Measurements from ENCODE around the gene SV2C. TPM values are rescaled to one million over a fixed set of nuclear protein-coding genes. Genes with fewer than 3 reads are reported as not detected.
"Not testable (repeated sequence)": the region's sequence is repeated elsewhere in the genome, so short reads cannot be mapped to it uniquely, and the experiment has no call there.

Gene SV2C, protein sequence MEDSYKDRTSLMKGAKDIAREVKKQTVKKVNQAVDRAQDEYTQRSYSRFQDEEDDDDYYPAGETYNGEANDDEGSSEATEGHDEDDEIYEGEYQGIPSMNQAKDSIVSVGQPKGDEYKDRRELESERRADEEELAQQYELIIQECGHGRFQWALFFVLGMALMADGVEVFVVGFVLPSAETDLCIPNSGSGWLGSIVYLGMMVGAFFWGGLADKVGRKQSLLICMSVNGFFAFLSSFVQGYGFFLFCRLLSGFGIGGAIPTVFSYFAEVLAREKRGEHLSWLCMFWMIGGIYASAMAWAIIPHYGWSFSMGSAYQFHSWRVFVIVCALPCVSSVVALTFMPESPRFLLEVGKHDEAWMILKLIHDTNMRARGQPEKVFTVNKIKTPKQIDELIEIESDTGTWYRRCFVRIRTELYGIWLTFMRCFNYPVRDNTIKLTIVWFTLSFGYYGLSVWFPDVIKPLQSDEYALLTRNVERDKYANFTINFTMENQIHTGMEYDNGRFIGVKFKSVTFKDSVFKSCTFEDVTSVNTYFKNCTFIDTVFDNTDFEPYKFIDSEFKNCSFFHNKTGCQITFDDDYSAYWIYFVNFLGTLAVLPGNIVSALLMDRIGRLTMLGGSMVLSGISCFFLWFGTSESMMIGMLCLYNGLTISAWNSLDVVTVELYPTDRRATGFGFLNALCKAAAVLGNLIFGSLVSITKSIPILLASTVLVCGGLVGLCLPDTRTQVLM
- total RNA-seq, result 3.4 TPM

DNA sequence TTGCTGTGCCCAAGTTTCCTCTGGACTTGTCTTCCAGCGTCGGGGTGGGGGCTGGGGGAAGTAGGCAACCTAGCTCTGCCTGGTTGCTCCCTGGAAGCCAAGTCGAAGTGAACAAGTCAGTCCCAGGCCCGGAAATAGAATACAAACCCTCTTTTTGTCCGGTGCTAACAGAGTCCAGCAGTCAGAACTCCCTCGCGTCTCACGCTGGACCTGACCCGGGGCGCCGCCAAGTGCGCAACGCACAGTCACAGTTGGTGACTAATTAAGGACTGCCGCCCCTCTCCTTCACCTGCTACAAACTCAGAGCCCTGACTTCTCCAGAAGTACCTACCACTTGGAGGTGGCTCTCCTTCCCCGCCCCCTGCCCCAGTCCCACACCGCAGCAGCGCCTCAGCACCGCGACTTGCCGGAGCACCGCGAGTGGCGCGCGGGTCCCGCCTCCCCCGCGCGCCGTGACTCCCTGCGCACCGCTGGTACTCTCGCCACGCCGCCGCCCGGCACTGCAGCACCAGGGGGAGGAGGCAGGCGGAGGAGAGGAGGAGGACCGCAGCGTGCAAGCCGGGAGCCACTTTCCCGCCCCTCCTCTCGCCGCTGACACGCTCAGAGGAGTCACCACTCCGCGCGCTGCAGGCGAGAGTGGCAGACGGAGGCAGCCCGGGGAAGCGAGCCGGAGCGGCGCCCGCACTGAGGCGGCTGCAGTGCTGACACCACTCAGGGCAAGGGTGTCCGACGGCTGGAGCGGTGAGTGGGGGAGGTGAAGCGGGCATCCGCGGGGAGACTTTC, at the start of gene SV2C:
Gene SV2C (plus strand): TSS at position 612 of the 783 bp plus-strand sequence. CDS start 48,368 bp downstream, outside the sequence.
- no peaks in the 10 kb centered on the region for H3K36me3 ChIP-seq
- no peaks in the 10 kb centered on the region for H3K9me3 ChIP-seq
- intact Hi-C loops (cut with DNase I), result no loop called here
- H3K4me3 ChIP-seq, result peak within 1 kb of the TSS; percentile 11 to 23
- TF ChIP-seq, protein P1, sequence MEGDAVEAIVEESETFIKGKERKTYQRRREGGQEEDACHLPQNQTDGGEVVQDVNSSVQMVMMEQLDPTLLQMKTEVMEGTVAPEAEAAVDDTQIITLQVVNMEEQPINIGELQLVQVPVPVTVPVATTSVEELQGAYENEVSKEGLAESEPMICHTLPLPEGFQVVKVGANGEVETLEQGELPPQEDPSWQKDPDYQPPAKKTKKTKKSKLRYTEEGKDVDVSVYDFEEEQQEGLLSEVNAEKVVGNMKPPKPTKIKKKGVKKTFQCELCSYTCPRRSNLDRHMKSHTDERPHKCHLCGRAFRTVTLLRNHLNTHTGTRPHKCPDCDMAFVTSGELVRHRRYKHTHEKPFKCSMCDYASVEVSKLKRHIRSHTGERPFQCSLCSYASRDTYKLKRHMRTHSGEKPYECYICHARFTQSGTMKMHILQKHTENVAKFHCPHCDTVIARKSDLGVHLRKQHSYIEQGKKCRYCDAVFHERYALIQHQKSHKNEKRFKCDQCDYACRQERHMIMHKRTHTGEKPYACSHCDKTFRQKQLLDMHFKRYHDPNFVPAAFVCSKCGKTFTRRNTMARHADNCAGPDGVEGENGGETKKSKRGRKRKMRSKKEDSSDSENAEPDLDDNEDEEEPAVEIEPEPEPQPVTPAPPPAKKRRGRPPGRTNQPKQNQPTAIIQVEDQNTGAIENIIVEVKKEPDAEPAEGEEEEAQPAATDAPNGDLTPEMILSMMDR (IDR thresholded peaks at IDR 0.05), result no peak
- TF ChIP-seq POLR2A (IDR thresholded peaks at IDR 0.05), result no peak
- TF ChIP-seq POLR2AphosphoS5 (IDR thresholded peaks at IDR 0.05; ENCODE audit: insufficient read depth in 1 of 2, low read depth in 1 of 2), result no peak
- H3K4me1 ChIP-seq, result peaks cover 23% of the 10 kb centered on the region
- H3K27ac ChIP-seq, result no peak within 1 kb of the TSS
- no peaks in the 10 kb centered on the region for H3K27me3 ChIP-seq
- no peak for DNase-seq (ENCODE audit: extremely low spot score in 2 of 2)

DNA sequence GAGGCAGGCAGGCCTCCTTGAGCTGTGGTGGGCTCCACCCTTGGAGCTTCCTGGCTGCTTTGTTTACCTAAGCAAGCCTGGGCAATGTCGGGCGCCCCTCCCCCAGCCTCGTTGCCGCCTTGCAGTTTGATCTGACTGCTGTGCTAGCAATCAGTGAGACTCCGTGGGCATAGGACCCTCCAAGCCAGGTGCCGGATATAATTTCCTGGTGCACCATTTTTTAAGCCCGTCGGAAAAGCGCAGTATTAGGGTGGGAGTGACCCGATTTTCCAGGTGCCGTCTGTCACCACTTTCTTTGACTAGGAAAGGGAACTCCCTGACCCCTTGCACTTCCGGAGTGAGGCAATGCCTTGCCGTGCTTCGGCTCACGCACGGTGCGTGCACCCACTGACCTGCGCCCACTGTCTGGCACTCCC, 45.4 kb upstream of the SV2C start:
- intact Hi-C loops (cut with DNase I); DNase-seq (ENCODE audit: extremely low spot score in 2 of 2); H3K4me3 ChIP-seq; H3K27me3 ChIP-seq; H3K36me3 ChIP-seq; H3K9me3 ChIP-seq; H3K4me1 ChIP-seq; H3K27ac ChIP-seq: not testable (repeated sequence)

DNA sequence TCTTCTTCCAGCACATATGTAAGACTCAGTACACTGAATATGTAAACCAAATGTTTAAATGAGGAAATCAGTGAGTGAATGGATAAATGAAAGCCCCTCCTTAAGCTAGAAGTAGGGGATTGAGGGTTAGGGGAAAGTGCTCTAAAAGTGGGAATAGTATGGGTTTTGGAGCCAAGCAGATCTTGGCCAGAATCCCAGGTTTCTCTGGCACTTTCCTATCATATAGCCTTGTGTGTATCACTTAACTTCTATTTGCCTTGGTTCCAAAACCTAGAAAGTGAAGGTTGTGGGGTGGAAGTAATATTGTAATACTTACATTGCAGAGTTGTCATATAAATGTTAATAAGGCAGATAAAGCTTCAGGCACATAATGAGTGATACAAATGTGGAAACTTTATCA, 45.0 kb upstream of the SV2C start:
- intact Hi-C loops (cut with DNase I), result no loop called here
- no peak overlapping the region for H3K4me3 ChIP-seq

DNA sequence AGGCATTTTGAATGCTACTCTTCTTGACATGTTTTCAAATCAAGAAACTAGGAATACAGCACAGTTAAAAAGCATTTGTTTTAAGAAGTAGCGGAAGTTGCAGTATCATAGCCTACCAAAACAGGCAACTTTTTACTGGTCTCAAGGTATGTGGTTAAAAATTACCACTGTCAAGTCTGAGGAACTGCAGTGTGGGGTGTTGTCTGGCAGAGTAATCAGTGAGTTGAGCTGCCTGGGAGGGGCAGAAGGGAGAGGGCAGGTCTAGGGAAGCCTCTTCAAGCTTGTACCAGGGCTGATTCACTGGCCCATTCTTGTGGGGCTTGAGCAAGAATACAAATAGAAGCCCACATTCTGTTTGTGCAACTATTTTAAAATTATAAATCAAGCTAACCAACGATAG, 42.4 kb upstream of the SV2C start:
- no peaks in the 10 kb centered on the region for H3K9me3 ChIP-seq
- TF ChIP-seq POLR2A (IDR thresholded peaks at IDR 0.05), result no peak
- no peak for TF ChIP-seq POLR2AphosphoS5 (IDR thresholded peaks at IDR 0.05; ENCODE audit: insufficient read depth in 1 of 2, low read depth in 1 of 2)
- TF ChIP-seq, protein P1 (IDR thresholded peaks at IDR 0.05), result no peak
- intact Hi-C loops (cut with DNase I), result no loop called here
- H3K36me3 ChIP-seq, result no peaks in the 10 kb centered on the region
- H3K27me3 ChIP-seq, result no peaks in the 10 kb centered on the region
- no peak overlapping the region for H3K4me3 ChIP-seq
- no peak overlapping the region for H3K27ac ChIP-seq
- DNase-seq (ENCODE audit: extremely low spot score in 2 of 2), result no peak
- H3K4me1 ChIP-seq, result no peaks in the 10 kb centered on the region

More for the DNA sequence above, 45.0 kb upstream of the SV2C start:
- Histone ChIP-seq H3K9me3 (no peaks in the 10 kb centered on the region), H3K27me3 (no peaks in the 10 kb centered on the region), H3K36me3 (no peaks in the 10 kb centered on the region), H3K4me1 (no peaks in the 10 kb centered on the region), H3K27ac (no peak overlapping the region)
- TF ChIP-seq POLR2A (IDR thresholded peaks at IDR 0.05), result no peak
- no peak for TF ChIP-seq POLR2AphosphoS5 (IDR thresholded peaks at IDR 0.05; ENCODE audit: insufficient read depth in 1 of 2, low read depth in 1 of 2)
- TF ChIP-seq, protein P1 (IDR thresholded peaks at IDR 0.05), result no peak
- DNase-seq (ENCODE audit: extremely low spot score in 2 of 2), result no peak

DNA sequence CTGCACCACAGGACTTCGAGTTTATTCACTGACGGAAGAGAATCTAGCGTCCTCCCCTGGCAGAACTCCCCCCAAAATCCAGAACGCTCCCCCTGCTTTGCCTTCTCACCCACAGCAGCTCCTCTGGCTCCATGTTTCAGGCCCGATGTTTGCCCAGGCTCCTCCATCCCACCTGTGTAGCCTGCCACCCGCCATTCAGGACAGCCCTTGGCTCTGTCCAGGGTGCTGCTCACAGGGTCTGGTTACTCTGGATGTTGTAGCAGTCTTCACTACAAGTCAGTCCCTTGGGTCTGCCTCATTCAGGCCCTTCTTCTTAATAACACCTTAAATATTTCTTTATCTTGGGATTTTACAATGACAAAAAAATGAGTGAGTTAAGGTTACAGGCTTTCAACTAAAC, 41.3 kb upstream of the SV2C start:
- no peak overlapping the region for H3K4me3 ChIP-seq
- H3K4me1 ChIP-seq, result no peaks in the 10 kb centered on the region
- H3K27ac ChIP-seq, result no peak overlapping the region
- TF ChIP-seq POLR2AphosphoS5 (IDR thresholded peaks at IDR 0.05; ENCODE audit: insufficient read depth in 1 of 2, low read depth in 1 of 2), result no peak
- TF ChIP-seq POLR2A (IDR thresholded peaks at IDR 0.05), result no peak
- TF ChIP-seq, protein P1 (IDR thresholded peaks at IDR 0.05), result no peak
- H3K27me3 ChIP-seq, result no peaks in the 10 kb centered on the region
- no peaks in the 10 kb centered on the region for H3K36me3 ChIP-seq
- no peaks in the 10 kb centered on the region for H3K9me3 ChIP-seq
- DNase-seq (ENCODE audit: extremely low spot score in 2 of 2), result no peak
- intact Hi-C loops (cut with DNase I), result no loop called here

Measured in vagina (tissue), 2 donors.